Suprapubic skin (tissue), 4 donors: ENCODE data around the gene LRRTM4.

Experiments used
- EP300 ChIP-seq: sonication (generic); formaldehyde crosslinking; IDR thresholded peaks from one replicate; pipeline ENCODE4 v1.6.1; 2017; ENCODE audit warnings: antibody characterized with exemption
- POLR2A ChIP-seq, 2 donors: fragments of 450-650 bp; IDR thresholded peaks; one replicate each; pipeline ENCODE4 v1.6.1; 2017; ENCODE audit warnings: antibody characterized with exemption in 2 of 2, mild to moderate bottlenecking in 2 of 2, moderate library complexity in 2 of 2
- POLR2AphosphoS5 ChIP-seq, 3 donors: sonication (generic); formaldehyde crosslinking; IDR thresholded peaks; one replicate each; pipeline ENCODE4 v1.6.1; 2017; ENCODE audit warnings: antibody characterized with exemption in 3 of 3
- TF ChIP-seq, protein P1 (sequence below), 2 donors: fragments of 200-600 bp in 1 of 2; fragments of 450-650 bp in 1 of 2; sonication (generic) in 1 of 2; IDR thresholded peaks; one replicate each; pipeline ENCODE4 v1.5.1; 2016 to 2019; ENCODE audit warnings: antibody characterized with exemption in 2 of 2, mild to moderate bottlenecking in 1 of 2, moderate library complexity in 1 of 2

DNA sequence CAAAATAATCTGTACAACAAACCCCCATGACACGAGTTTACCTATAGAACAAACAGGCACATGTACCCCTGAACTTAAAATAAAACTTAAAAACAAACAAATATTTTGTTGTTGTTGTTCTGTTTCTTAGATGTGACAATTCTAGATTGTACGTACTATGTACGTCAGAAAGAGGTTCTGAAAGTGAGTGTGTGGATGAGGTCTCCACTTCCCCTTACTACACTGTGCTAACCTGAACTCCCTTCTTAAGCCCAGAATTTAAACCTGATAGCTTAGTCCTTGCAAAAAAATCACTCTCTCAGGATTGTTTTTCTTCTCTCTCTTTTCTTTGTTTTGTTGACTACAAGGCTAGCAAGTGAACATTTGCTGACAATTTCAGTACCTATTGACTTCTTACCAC, 581.6 kb downstream of the LRRTM4 start:
- TF ChIP-seq POLR2A (IDR thresholded peaks at IDR 0.05) = no peak
- TF ChIP-seq, protein P1, sequence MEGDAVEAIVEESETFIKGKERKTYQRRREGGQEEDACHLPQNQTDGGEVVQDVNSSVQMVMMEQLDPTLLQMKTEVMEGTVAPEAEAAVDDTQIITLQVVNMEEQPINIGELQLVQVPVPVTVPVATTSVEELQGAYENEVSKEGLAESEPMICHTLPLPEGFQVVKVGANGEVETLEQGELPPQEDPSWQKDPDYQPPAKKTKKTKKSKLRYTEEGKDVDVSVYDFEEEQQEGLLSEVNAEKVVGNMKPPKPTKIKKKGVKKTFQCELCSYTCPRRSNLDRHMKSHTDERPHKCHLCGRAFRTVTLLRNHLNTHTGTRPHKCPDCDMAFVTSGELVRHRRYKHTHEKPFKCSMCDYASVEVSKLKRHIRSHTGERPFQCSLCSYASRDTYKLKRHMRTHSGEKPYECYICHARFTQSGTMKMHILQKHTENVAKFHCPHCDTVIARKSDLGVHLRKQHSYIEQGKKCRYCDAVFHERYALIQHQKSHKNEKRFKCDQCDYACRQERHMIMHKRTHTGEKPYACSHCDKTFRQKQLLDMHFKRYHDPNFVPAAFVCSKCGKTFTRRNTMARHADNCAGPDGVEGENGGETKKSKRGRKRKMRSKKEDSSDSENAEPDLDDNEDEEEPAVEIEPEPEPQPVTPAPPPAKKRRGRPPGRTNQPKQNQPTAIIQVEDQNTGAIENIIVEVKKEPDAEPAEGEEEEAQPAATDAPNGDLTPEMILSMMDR (IDR thresholded peaks at IDR 0.05) = no peak
- no peak for TF ChIP-seq POLR2AphosphoS5 (IDR thresholded peaks at IDR 0.05)
- no peak for TF ChIP-seq EP300
